ENCODE results near the gene SS18L1. TPM values are rescaled to one million over a fixed set of nuclear protein-coding genes. Genes with fewer than 3 reads are reported as not detected.

The SS18L1 gene
- total RNA-seq, 1 donor from 2014 or later: 8.7 TPM

GRCh38 chr20:62148908-62149314 lies 5.3 kb downstream of the SS18L1 start:
- no peak for DNase-seq (ENCODE audit: low read depth)
- TF ChIP-seq, protein P1, sequence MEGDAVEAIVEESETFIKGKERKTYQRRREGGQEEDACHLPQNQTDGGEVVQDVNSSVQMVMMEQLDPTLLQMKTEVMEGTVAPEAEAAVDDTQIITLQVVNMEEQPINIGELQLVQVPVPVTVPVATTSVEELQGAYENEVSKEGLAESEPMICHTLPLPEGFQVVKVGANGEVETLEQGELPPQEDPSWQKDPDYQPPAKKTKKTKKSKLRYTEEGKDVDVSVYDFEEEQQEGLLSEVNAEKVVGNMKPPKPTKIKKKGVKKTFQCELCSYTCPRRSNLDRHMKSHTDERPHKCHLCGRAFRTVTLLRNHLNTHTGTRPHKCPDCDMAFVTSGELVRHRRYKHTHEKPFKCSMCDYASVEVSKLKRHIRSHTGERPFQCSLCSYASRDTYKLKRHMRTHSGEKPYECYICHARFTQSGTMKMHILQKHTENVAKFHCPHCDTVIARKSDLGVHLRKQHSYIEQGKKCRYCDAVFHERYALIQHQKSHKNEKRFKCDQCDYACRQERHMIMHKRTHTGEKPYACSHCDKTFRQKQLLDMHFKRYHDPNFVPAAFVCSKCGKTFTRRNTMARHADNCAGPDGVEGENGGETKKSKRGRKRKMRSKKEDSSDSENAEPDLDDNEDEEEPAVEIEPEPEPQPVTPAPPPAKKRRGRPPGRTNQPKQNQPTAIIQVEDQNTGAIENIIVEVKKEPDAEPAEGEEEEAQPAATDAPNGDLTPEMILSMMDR (IDR thresholded peaks at IDR 0.05; ENCODE audit: insufficient read depth, low read length, severe bottlenecking): no peak
- no peaks in the 10 kb centered on the region for H3K27me3 ChIP-seq (ENCODE audit: control insufficient read depth, insufficient read depth, low read length)
- no peak overlapping the region for H3K4me3 ChIP-seq (ENCODE audit: low read depth, low read length)
- FAIRE-seq: no peak
- peaks cover 4% of the 10 kb centered on the region for H3K36me3 ChIP-seq (ENCODE audit: control insufficient read depth, insufficient read depth, low read length)

GRCh38 chr20:62149532-62150309 lies 6.2 kb downstream of the SS18L1 start:
- FAIRE-seq: peak; percentile 66
- no peak overlapping the region for H3K4me3 ChIP-seq (ENCODE audit: low read depth, low read length)

DNA sequence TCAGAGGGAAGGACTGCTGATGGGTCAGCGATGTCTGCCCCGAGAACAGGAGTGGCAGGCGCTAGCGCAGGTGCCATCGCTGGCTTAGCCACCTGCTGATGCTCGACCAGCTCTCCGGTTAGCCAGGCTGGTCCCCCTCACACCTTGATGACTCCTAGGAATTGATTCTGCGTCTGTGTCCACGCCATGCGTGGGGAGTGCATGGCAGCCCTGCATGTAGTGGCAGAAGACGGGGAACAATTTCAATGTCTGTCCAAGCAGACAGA lies 6.7 kb downstream of the SS18L1 start:
- FAIRE-seq (no peak), DNase-seq (ENCODE audit: low read depth) (no peak)
- H3K27me3 ChIP-seq (ENCODE audit: control insufficient read depth, insufficient read depth, low read length): no peaks in the 10 kb centered on the region
- H3K4me3 ChIP-seq (ENCODE audit: low read depth, low read length): no peak overlapping the region
- TF ChIP-seq, protein P1 (IDR thresholded peaks at IDR 0.05; ENCODE audit: insufficient read depth, low read length, severe bottlenecking): no peak
- peaks cover 6% of the 10 kb centered on the region for H3K36me3 ChIP-seq (ENCODE audit: control insufficient read depth, insufficient read depth, low read length)

More at GRCh38 chr20:62149532-62150309, 6.2 kb downstream of the SS18L1 start:
- TF ChIP-seq, protein P1 (IDR thresholded peaks at IDR 0.05; ENCODE audit: insufficient read depth, low read length, severe bottlenecking): no peak
- peak; percentile 89 for DNase-seq (ENCODE audit: low read depth)
- Histone ChIP-seq H3K27me3 (ENCODE audit: control insufficient read depth, insufficient read depth, low read length) (no peaks in the 10 kb centered on the region), H3K36me3 (ENCODE audit: control insufficient read depth, insufficient read depth, low read length) (peaks cover 6% of the 10 kb centered on the region)

DNA sequence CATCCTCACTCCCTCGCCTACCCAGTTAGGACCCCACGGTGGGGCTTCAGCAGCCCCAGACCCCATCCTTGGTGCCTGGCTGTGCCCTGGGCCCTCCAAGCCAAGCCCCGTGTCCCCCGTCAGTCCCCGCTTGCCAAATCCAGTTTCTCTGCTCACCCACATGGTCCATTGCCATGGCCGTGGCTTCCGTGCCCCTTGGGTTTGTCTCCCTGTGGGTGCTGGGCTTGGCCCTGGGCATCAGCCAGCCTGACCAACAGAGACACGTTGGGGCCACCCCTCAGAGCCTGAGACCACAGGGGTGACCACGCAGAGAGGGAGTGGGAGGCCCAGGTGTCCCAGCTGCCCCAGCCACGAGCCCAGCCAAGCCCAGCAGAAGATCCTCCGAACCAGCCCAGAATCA lies 7.7 kb downstream of the SS18L1 start:
- FAIRE-seq (no peak), DNase-seq (ENCODE audit: low read depth) (no peak)
- Histone ChIP-seq H3K4me3 (ENCODE audit: low read depth, low read length) (no peak overlapping the region), H3K27me3 (ENCODE audit: control insufficient read depth, insufficient read depth, low read length) (no peaks in the 10 kb centered on the region), H3K36me3 (ENCODE audit: control insufficient read depth, insufficient read depth, low read length) (peaks cover 7% of the 10 kb centered on the region)
- TF ChIP-seq, protein P1 (IDR thresholded peaks at IDR 0.05; ENCODE audit: insufficient read depth, low read length, severe bottlenecking): no peak

DNA sequence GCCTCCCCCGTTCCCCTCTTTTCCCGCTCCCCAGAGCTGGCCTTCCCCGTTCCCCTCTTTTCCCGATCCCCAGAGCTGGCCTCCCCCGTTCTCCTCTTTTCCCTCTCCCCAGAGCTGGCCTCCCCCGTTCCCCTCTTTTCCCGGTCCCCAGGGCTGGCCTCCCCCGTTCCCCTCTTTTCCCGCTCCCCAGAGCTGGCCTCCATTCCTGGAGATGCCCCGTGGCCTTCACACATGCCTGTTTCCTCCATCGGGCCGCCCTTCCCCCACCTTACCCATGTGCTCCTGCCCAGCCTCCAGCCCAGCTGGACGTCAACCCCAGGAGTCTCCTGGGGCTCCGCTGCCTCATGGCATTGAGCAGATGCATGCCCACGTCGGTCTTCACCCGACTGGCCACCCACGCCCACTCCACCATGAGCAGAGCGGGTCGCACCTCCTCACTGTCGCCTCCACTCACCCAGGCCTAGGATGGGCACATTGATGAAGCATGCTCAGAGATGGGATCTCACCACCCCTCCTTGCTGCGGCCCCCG lies 8.3 kb downstream of the SS18L1 start:
- FAIRE-seq (no peak), DNase-seq (ENCODE audit: low read depth) (no peak)
- TF ChIP-seq, protein P1 (IDR thresholded peaks at IDR 0.05; ENCODE audit: insufficient read depth, low read length, severe bottlenecking): no peak
- Histone ChIP-seq H3K4me3 (ENCODE audit: low read depth, low read length) (no peak overlapping the region), H3K36me3 (ENCODE audit: control insufficient read depth, insufficient read depth, low read length) (peaks cover 6% of the 10 kb centered on the region), H3K27me3 (ENCODE audit: control insufficient read depth, insufficient read depth, low read length) (no peaks in the 10 kb centered on the region)

All from bronchial epithelial cell (primary cell).